HUDEP-2 (cell line): ENCODE results near the gene L1CAM.

Experiments
- DNase-seq, 76 experiments: peaks; one replicate each; lab custom pipeline; 2025; ENCODE audit not compliant: unreplicated experiment in 76 of 76; lab: John Stamatoyannopoulos, UW

The L1CAM gene

GRCh38 chrX:153865685-153866084 lies 20.3 kb downstream of the L1CAM start:
- no peak for DNase-seq

- DNase-seq: no peak
Measured at GRCh38 chrX:153865321-153865580, 20.7 kb downstream of the L1CAM start.

DNA sequence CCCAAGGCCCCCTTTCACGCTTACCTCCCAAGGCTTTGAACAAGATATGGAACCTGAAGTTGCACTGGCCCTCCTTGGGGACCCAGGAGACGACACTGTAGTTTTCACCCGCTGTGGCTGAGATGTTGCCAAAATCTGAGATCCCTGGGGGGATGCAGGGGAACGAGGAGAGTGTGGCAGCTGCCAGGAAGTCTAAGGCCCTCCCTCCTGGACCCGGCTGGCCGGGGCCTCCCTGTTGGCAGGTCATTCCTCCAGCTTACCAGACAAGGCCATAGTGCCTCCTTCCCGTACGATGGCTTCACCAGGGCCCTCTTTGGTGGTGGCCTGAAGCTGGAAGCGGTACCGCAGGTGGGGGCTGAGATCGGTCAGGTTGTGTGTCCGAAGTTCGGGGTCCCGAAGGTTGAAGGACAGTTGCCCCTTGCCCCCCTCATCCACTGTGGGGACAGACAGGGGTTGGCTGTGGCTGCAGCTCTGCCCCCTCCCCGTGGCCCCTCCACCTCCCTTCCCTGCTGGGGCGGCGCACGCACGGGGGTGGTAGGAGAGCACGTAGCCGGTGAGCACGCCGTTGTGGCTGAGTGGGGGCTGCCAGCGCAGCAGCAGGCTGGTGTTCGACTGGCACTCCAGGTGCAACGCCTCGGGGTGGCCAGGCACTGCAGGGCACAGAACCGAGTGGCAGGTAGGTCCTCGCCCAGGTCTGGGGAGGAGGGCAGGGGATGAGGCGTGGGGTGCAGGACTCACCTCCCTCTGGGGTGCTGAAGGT lies 21.2 kb downstream of the L1CAM start:
- DNase-seq: no peak

DNA sequence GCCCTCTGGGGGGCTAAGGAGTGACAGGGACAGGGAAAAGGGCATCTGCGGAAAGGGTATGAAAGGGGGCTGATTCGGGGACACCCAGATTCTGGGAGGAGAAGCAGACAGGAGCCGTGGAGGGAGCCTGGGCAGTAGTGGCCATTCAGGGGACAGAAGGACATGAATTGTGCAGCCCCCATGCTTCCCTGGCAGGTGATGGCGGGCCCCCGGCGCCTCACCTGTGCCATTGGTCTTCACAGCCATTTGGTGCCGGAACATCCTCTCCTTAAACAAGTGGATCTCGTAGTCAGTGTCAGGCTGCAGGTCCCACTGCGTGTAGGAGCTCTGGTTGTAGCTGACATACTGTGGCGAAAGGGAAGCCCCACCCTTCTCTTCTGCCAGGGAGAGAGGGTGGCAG lies 21.9 kb downstream of the L1CAM start:
- no peak for DNase-seq

GRCh38 chrX:153863251-153863991 lies 22.6 kb downstream of the L1CAM start:
- no peak for DNase-seq

GRCh38 chrX:153862369-153863250 lies 23.4 kb downstream of the L1CAM start:
- no peak for DNase-seq

DNA sequence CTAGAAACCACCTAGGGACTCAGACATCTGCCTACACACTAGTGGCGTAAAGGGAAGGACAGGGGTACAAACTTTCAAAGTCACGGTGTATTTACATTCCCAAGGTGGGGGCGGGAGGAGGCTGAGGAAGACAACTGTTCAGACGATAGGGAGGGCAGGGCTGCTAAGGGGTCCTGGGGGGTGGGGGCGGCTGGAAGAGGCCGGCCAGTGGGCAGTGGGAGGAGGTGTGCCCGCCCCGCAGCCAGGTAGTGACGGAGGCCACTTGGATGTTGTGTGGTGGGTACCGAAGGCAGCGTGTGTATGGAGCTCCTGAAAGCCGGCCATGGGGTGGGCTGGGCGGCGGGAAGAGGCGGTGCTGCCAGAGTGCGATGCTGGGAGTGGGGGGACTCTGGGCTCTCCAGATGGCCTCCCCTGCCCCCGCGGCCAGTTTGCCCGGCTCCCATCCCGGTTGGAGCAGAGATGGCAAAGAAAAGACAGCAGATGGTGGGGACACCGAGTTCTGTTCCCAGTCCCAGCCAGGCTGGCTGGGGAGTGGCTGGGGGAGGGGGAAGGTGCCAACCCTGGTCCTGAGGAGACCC lies 24.2 kb downstream of the L1CAM start:
- no peak for DNase-seq

DNA sequence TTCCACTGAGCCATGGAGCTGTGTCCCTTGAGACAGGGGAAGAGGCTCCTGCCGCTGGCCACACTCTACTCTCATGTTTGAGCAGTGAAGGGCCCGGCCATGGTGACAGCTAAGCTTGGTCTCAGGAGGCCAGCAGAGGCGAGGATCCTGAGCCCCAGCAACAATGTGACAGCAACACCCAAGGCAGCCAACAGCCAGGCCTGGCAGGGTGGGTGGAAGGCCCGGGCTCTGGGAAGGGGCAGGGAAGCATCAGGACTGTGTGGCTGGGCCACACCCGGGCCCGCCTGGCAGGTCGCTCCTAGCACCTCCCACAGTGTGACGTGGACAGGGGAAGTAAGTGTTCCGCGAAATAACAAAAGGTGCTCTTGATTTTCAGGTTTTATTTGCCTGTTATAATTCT lies 24.8 kb downstream of the L1CAM start:
- no peak for DNase-seq

DNA sequence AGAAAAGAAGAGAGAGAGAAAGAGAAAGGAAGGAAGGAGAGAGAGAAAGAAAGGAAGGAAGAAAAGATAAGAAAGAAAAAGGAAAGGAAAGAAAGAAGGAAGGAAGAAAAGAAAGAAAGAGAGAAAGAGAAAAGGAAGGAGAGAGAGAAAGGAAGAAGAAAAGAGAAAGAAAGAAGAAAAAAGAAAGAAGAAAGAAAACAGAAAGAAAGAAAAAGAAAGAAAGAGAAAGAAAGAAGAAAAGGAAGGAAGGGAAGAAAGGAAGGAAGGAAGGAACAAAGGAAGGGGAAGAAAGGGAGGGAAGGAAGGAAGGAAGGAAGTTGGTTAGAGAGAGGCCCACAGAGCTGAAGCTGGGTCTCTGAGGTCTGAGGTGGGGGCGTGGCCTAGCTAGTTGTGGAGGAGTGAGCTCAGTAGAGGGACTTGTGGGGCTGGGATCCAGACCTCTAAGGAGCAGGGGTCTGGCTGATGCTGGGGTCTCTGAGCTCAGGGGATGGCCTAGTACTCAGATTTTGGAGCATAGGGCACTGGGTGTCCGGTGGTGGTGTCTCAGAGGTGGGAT lies 28.5 kb downstream of the L1CAM start:
- DNase-seq: no peak

GRCh38 chrX:153854702-153855101 lies 31.3 kb downstream of the L1CAM start:
- DNase-seq: no peak

GRCh38 chrX:153853902-153854267 lies 32.1 kb downstream of the L1CAM start:
- DNase-seq: no peak

DNA sequence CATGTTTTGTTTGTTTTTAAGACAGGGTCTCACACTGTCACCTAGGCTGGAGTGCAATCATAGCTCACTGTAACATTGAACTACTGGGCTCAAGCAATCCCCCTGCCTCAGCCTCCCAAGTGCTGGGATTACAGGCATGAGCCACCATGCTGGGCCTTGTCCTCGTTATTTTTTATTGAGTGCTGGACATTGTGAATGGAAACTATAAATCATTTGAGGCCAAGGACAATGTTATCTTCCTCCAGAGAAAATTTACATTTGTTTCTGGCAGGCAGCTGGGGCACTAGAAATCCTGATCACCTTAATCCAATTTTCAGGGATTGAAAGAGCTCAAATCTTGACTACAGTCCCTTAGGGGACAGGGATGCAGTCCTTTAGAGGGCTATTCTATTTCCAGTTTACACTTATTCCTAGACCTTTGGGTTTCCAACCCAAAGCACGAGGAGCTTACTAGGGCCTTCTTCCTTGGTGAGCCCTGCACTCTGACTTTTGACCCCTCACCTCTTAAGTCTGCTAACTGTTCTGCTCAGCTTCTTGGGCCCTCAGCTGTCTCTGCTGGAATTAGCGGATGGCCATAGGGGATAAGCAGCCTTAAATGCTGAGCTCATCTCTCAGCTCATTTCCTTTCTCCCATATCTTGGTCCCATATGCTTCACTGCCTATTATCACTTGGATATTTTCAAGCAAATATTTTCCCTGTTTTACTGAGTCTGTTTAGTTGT lies 32.6 kb downstream of the L1CAM start:
- DNase-seq: no peak

GRCh38 chrX:153851981-153852380 lies 34.0 kb downstream of the L1CAM start:
- no peak for DNase-seq

- DNase-seq: no peak
Measured at GRCh38 chrX:153848325-153848724, 37.6 kb downstream of the L1CAM start.

DNA sequence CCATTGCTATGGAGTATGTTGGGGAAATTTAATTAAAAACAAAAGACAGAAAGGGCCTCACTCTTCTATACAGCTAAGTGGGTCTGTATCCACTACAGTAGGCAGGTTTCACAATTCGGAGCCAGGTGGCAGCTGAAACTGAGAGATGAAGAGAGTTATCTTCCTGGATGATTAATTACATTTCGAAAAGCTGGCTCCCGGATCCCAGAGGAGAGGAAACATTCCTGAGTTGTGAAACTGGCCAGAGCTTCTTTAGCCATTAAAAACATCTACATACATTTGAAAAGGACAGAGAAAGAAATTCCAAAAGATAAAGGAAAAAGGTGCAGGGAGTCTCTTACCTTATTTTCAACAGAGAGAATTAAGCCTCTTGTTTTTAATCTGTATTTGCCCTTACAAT lies 40.1 kb downstream of the L1CAM start:
- no peak for DNase-seq

DNA sequence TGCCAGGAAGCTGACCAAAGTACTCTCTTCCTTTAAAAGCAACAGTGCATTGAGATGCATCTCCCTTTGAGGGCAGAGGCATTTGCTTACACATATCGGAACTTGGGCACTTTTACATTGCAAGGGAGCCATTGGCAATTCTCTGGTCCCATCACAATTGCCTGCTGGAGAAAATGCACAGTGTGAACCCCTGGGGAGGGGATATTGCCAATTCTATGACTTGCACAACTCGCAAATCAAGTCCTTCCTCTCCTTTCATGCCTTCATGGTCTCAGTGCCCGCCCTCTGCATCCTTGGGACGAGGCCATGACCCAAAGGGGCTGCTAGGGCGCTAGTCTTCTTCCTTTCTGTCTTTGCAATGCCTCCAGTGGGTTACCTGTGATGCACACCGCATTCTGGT lies 40.8 kb downstream of the L1CAM start:
- DNase-seq: no peak

DNA sequence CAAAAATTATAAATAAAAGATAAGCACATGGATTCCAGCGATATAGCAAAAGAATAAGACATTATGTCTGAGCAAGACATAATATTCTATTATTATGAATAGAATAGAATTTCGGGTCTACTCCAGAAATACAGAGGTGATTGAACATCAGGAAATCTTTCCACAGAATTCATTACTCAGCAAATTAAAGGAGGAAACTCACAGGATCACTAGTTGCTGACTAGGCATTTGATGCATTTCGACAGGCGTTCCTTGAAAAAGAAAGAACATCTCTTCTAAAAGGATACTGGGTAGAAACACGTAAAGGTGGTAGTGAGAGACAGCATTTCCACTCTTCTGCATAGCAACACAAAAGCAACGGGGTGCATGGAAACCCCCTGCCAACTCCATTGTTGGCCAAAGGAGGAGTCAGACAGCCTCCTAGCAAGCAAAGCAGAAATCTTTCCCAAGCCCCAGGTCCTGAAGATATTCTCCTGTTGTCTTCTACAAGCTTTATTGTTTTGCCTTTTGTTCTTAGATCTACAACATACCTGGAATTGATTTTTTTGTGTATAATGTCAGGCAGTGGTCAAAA lies 41.4 kb downstream of the L1CAM start:
- DNase-seq: no peak

DNA sequence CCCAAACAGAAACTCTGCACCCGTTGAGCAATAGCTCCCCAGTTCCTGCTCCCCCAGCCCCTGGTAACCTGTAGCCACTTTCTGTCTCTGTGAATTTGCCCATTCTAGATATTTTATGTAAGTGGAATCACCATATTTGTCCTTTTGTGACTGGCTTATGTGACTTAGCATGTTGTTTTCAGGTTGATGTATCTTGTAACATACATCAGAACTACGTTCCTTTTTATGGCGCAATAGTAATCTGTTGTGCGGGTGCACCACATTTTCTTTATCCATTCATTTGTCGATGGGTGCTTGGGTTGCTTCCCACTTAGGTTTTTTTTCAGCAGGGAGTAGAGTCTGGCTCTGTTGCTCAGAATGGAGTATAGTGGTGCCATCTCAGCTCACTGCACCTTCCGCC lies 49.1 kb downstream of the L1CAM start:
- DNase-seq: no peak

DNA sequence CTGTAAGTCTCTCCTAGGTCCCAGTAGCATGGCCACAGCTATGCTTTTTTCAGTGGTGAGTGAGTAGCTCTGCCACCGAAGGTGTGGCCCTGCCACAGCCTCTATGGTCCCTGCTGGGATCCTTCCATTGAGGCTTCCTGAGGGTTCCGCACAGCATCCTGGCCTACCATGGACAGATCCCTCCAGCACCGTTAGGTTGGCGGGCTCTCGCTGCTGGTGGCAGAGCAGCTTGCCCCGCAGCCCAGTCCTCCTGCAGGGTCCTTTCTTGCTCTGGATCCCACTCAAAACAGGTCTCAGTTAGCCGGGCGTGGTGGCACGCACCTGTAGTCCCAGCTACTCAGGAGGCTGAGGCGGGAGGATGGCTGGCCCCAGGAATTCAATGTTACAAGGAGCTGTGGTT lies 53.2 kb downstream of the L1CAM start:
- no peak for DNase-seq
